Osteocyte (in vitro differentiated cells): ENCODE measurements around the gene LRRC37A. TPM values are rescaled to one million over a fixed set of nuclear protein-coding genes. Genes with fewer than 3 reads are reported as not detected.
"Not testable (repeated sequence)": the region's sequence is repeated elsewhere in the genome, so short reads cannot be mapped to it uniquely, and the experiment has no call there.

Experiments
- DNase-seq: peaks from one replicate; pipeline ENCODE4 v3.0.0; 2021; ENCODE audit warnings: mixed read lengths; ENCODE audit not compliant: unreplicated experiment; ENCODE audit errors: extremely low spot score
- H3K27ac Mint-ChIP-seq: one replicate; pipeline ENCODE4 v1.8.0; 2021; ENCODE audit warnings: mild to moderate bottlenecking, mixed read lengths; ENCODE audit not compliant: unreplicated experiment
- H3K27me3 Mint-ChIP-seq: one replicate; pipeline ENCODE4 v1.8.0; 2021; ENCODE audit warnings: mixed read lengths; ENCODE audit not compliant: unreplicated experiment
- H3K36me3 Mint-ChIP-seq: one replicate; pipeline ENCODE4 v1.8.0; 2021; ENCODE audit warnings: mixed read lengths; ENCODE audit not compliant: unreplicated experiment
- H3K4me1 Mint-ChIP-seq: one replicate; pipeline ENCODE4 v1.8.0; 2021; ENCODE audit warnings: mixed read lengths; ENCODE audit not compliant: unreplicated experiment
- H3K4me3 Mint-ChIP-seq: one replicate; pipeline ENCODE4 v1.8.0; 2021; ENCODE audit warnings: mild to moderate bottlenecking, moderate library complexity, mixed read lengths; ENCODE audit not compliant: unreplicated experiment
- H3K9me3 Mint-ChIP-seq: one replicate; pipeline ENCODE4 v1.8.0; 2021; ENCODE audit warnings: mixed read lengths; ENCODE audit not compliant: unreplicated experiment
- total RNA-seq: library from RNA; stranded (reverse); gene quantifications from 2 replicates; pipeline ENCODE4 v1.2.1, GENCODE V29; 2021
- TF ChIP-seq, protein P1 (sequence below): fragments of 200-600 bp; sonication (generic); IDR thresholded peaks from 2 replicates; pipeline ENCODE4 v1.5.0; 2021; ENCODE audit warnings: antibody characterized with exemption, mild to moderate bottlenecking, moderate library complexity

Gene LRRC37A
- total RNA-seq, 1 donor from 2014 or later = 3.5 TPM

- H3K27ac Mint-ChIP-seq = no peak overlapping the region
- H3K4me3 Mint-ChIP-seq = no peak overlapping the region
- H3K27me3 Mint-ChIP-seq = peaks cover 4% of the 10 kb centered on the region
- no peaks in the 10 kb centered on the region for H3K9me3 Mint-ChIP-seq
- no peak for DNase-seq
- TF ChIP-seq, protein P1, sequence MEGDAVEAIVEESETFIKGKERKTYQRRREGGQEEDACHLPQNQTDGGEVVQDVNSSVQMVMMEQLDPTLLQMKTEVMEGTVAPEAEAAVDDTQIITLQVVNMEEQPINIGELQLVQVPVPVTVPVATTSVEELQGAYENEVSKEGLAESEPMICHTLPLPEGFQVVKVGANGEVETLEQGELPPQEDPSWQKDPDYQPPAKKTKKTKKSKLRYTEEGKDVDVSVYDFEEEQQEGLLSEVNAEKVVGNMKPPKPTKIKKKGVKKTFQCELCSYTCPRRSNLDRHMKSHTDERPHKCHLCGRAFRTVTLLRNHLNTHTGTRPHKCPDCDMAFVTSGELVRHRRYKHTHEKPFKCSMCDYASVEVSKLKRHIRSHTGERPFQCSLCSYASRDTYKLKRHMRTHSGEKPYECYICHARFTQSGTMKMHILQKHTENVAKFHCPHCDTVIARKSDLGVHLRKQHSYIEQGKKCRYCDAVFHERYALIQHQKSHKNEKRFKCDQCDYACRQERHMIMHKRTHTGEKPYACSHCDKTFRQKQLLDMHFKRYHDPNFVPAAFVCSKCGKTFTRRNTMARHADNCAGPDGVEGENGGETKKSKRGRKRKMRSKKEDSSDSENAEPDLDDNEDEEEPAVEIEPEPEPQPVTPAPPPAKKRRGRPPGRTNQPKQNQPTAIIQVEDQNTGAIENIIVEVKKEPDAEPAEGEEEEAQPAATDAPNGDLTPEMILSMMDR = no peak
- H3K4me1 Mint-ChIP-seq = peaks cover 20% of the 10 kb centered on the region
- peaks cover 2% of the 10 kb centered on the region for H3K36me3 Mint-ChIP-seq
Observed at GRCh38 chr17:46262271-46262670, 32.7 kb upstream of the LRRC37A start.

- DNase-seq = peak; percentile 84
- peak overlapping the region; percentile 25 for H3K27ac Mint-ChIP-seq
- H3K9me3 Mint-ChIP-seq = no peaks in the 10 kb centered on the region
- no peak overlapping the region for H3K4me3 Mint-ChIP-seq
- TF ChIP-seq, protein P1 = no peak
- peaks cover 2% of the 10 kb centered on the region for H3K36me3 Mint-ChIP-seq
- peaks cover 15% of the 10 kb centered on the region for H3K27me3 Mint-ChIP-seq
- H3K4me1 Mint-ChIP-seq = peaks cover 24% of the 10 kb centered on the region
Observed at GRCh38 chr17:46264456-46265198, 30.3 kb upstream of the LRRC37A start.

DNA sequence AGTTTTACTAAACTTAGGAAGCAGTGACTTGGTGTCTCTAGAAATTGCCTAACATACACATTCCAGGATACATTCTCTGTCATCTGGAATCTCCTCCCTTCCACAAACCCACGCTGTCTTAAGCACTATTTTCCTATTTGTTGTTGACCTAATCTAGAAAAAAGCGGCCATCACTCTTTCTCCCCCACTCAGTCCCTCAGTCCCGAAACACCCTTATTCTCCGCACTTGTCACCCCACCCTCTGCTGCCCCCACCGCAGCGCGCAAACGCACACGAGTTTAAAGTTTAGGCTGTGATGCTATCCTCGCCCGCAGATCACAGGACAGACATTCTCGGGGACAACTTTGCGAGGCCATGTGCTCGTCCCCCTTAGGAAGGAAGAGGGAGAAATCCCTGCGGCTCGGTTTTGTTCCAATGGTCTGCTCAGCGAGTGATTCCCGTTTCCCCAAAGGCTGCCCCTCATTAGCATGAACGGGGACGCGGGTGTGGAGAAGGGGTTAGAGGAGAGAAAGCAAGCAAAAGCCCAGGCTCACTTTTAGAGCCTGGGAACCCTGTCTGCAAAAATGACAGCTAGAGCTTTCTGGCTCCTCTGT is 28.8 kb upstream of the LRRC37A start:
- Mint-ChIP-seq H3K4me3 (peak overlapping the region; percentile 81), H3K27ac (peak overlapping the region; percentile 91), H3K27me3 (peaks cover 25% of the 10 kb centered on the region), H3K4me1 (peaks cover 22% of the 10 kb centered on the region)
- DNase-seq, H3K36me3 Mint-ChIP-seq, H3K9me3 Mint-ChIP-seq: not testable (repeated sequence)

GRCh38 chr17:46266656-46267544 is 28.0 kb upstream of the LRRC37A start:
- peaks cover 22% of the 10 kb centered on the region for H3K4me1 Mint-ChIP-seq
- no peaks in the 10 kb centered on the region for H3K36me3 Mint-ChIP-seq
- TF ChIP-seq, protein P1 = no peak
- H3K27ac Mint-ChIP-seq = peak overlapping the region; percentile 91
- H3K4me3 Mint-ChIP-seq = peak overlapping the region; percentile 82
- DNase-seq = peak; percentile 95
- H3K9me3 Mint-ChIP-seq = no peaks in the 10 kb centered on the region
- H3K27me3 Mint-ChIP-seq = peaks cover 27% of the 10 kb centered on the region

GRCh38 chr17:46270032-46270431 is 24.9 kb upstream of the LRRC37A start:
- peaks cover 54% of the 10 kb centered on the region for H3K27me3 Mint-ChIP-seq
- no peak overlapping the region for H3K27ac Mint-ChIP-seq
- TF ChIP-seq, protein P1 = no peak
- no peaks in the 10 kb centered on the region for H3K9me3 Mint-ChIP-seq
- no peak for DNase-seq
- no peaks in the 10 kb centered on the region for H3K36me3 Mint-ChIP-seq
- H3K4me3 Mint-ChIP-seq = no peak overlapping the region
- H3K4me1 Mint-ChIP-seq = peaks cover 16% of the 10 kb centered on the region
